Astrocyte (in vitro differentiated cells and primary cell): ENCODE measurements around the gene CRIM1. TPM values are rescaled to one million over a fixed set of nuclear protein-coding genes. Genes with fewer than 3 reads are reported as not detected.

Experiments used
- DNase-seq: peaks from one replicate; pipeline ENCODE4 v3.0.0-alpha.2; 2010; ENCODE audit warnings: low read depth
- FAIRE-seq: peaks from 2 replicates; lab custom pipeline; 2011; peaks lifted over from hg19 to GRCh38; lab: Jason Lieb, UNC
- H2AFZ ChIP-seq: 2 replicates; pipeline ENCODE4 v1.6.0; 2012; ENCODE audit warnings: low read depth, low read length, inconsistent platforms
- H3K27ac ChIP-seq: 2 replicates; pipeline ENCODE4 v1.5.1; 2011; ENCODE audit warnings: low read depth, low read length, inconsistent platforms
- H3K27me3 ChIP-seq: 2 replicates; pipeline ENCODE4 v1.6.0; 2011; ENCODE audit warnings: low read length, inconsistent platforms; ENCODE audit not compliant: insufficient read depth
- H3K36me3 ChIP-seq: 2 replicates; pipeline ENCODE4 v1.5.1; 2011; ENCODE audit warnings: low read length, inconsistent platforms; ENCODE audit not compliant: insufficient read depth
- H3K4me1 ChIP-seq: 2 replicates; pipeline ENCODE4 v1.5.1; 2011; ENCODE audit warnings: low read length, inconsistent platforms; ENCODE audit not compliant: insufficient read depth
- H3K4me2 ChIP-seq: 2 replicates; pipeline ENCODE4 v1.6.0; 2012; ENCODE audit warnings: low read length, inconsistent platforms
- H3K4me3 ChIP-seq: 2 replicates; pipeline ENCODE4 v1.5.1; 2011; ENCODE audit warnings: low read depth, mild to moderate bottlenecking, low read length, inconsistent platforms; ENCODE audit not compliant: insufficient read depth
- H3K79me2 ChIP-seq: 2 replicates; pipeline ENCODE4 v1.6.0; 2012; ENCODE audit warnings: mild to moderate bottlenecking, low read length, inconsistent platforms; ENCODE audit not compliant: insufficient read depth
- H3K9ac ChIP-seq: 2 replicates; pipeline ENCODE4 v1.6.0; 2012; ENCODE audit warnings: mild to moderate bottlenecking, low read length, inconsistent platforms
- H3K9me3 ChIP-seq: 2 replicates; pipeline ENCODE4 v1.5.1; 2012; ENCODE audit warnings: low read depth, mild to moderate bottlenecking, low read length, inconsistent platforms; ENCODE audit not compliant: insufficient read depth
- H4K20me1 ChIP-seq: 2 replicates; pipeline ENCODE4 v1.6.0; 2012; ENCODE audit warnings: low read length, inconsistent platforms; ENCODE audit not compliant: insufficient read depth
- H3K27ac Mint-ChIP-seq: one replicate; pipeline ENCODE4 v1.8.0; 2021; ENCODE audit warnings: mild to moderate bottlenecking, mixed read lengths; ENCODE audit not compliant: unreplicated experiment
- H3K27me3 Mint-ChIP-seq: one replicate; pipeline ENCODE4 v1.8.0; 2021; ENCODE audit warnings: low read depth, mixed read lengths; ENCODE audit not compliant: unreplicated experiment
- H3K36me3 Mint-ChIP-seq: one replicate; pipeline ENCODE4 v1.8.0; 2021; ENCODE audit warnings: low read depth, mixed read lengths; ENCODE audit not compliant: unreplicated experiment
- H3K4me1 Mint-ChIP-seq: one replicate; pipeline ENCODE4 v1.8.0; 2021; ENCODE audit warnings: low read depth, mixed read lengths; ENCODE audit not compliant: unreplicated experiment
- H3K4me3 Mint-ChIP-seq: one replicate; pipeline ENCODE4 v1.8.0; 2021; ENCODE audit warnings: mild to moderate bottlenecking, moderate library complexity, mixed read lengths; ENCODE audit not compliant: unreplicated experiment
- H3K9me3 Mint-ChIP-seq: one replicate; pipeline ENCODE4 v1.8.0; 2021; ENCODE audit warnings: mild to moderate bottlenecking, mixed read lengths; ENCODE audit not compliant: unreplicated experiment
- CTCF ChIP-seq: IDR thresholded peaks from 2 replicates; pipeline ENCODE4 v1.5.1; 2011; ENCODE audit warnings: low read depth, mild to moderate bottlenecking, inconsistent platforms, low read length, moderate library complexity; ENCODE audit not compliant: insufficient read depth
- EZH2 ChIP-seq: IDR thresholded peaks from 2 replicates; pipeline ENCODE4 v1.6.1; 2012; ENCODE audit warnings: mild to moderate bottlenecking, low read length, inconsistent platforms; ENCODE audit not compliant: insufficient read depth
- total RNA-seq: library from RNA; stranded (reverse); gene quantifications from 2 replicates; pipeline ENCODE4 v1.2.1, GENCODE V29; 2021

Gene CRIM1
- total RNA-seq, 1 donor from 2014 or later: 180 TPM

- DNase-seq (no peak), FAIRE-seq (no peak)
- Mint-ChIP-seq H3K27me3 (no peaks in the 10 kb centered on the region), H3K36me3 (peaks cover 4% of the 10 kb centered on the region), H3K4me1 (peaks cover 65% of the 10 kb centered on the region), H3K27ac (no peak overlapping the region), H3K4me3 (no peak overlapping the region), H3K9me3 (peaks cover 2% of the 10 kb centered on the region)
- H3K4me1 ChIP-seq: peaks cover 51% of the 10 kb centered on the region
- no peak overlapping the region for H3K4me3 ChIP-seq
- peak overlapping the region; percentile 78 for H3K27ac ChIP-seq
- H2AFZ ChIP-seq: no peak overlapping the region
- H3K9me3 ChIP-seq: no peaks in the 10 kb centered on the region
- TF ChIP-seq CTCF (no peak), EZH2 (no peak)
- H3K27me3 ChIP-seq: no peaks in the 10 kb centered on the region
- H3K4me2 ChIP-seq: no peak overlapping the region
- H3K9ac ChIP-seq: no peak overlapping the region
- peaks cover 65% of the 10 kb centered on the region for H3K79me2 ChIP-seq
- H4K20me1 ChIP-seq: no peaks in the 10 kb centered on the region
- peaks cover 5% of the 10 kb centered on the region for H3K36me3 ChIP-seq
Observed at GRCh38 chr2:36490749-36491148, 135.2 kb downstream of the CRIM1 start.

DNA sequence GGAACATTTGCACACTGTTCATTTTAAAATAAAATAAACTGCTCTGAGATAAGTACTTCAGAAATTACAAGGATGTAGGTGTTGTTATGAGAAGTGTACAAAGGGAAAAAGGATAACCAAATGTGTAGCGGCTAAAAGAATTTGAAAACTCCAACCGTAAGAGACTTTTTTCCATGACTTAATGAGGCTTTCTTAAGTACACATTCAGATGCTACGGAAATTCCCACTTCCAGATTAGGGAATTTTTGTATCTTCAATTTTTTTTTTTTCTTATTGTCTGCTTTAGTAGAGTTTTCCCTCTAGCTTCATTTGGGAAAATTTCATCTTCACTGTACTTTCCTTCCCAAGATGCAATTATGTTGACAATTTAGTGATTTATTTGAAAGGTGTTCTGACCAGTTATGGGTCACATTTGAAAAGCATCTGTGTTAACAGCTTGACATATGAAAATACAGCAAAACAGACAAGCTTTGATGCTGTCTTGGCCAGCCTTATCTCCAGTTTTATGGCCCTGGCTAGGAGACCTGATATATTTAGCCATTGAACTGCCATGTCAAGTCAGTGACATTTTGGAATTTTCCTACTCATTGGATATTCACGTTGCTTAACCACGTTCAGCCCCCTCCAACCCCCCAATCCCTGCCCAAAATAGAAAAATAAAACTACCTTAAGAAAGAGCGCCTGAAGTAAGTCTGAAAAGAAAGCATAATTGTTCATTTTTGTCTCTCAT, 136.8 kb downstream of the CRIM1 start:
- H3K4me3 ChIP-seq: no peak overlapping the region
- H3K36me3 ChIP-seq: peaks cover 9% of the 10 kb centered on the region
- peaks cover 2% of the 10 kb centered on the region for H3K9me3 Mint-ChIP-seq
- H3K27me3 ChIP-seq: no peaks in the 10 kb centered on the region
- H3K4me1 Mint-ChIP-seq: peaks cover 54% of the 10 kb centered on the region
- peak overlapping the region; percentile 42 for H3K9ac ChIP-seq
- H3K27ac ChIP-seq: peak overlapping the region; percentile 64
- H3K4me3 Mint-ChIP-seq: no peak overlapping the region
- H3K9me3 ChIP-seq: no peaks in the 10 kb centered on the region
- H3K4me1 ChIP-seq: peaks cover 35% of the 10 kb centered on the region
- no peak overlapping the region for H3K4me2 ChIP-seq
- FAIRE-seq: no peak
- peaks cover 76% of the 10 kb centered on the region for H3K79me2 ChIP-seq
- peaks cover 4% of the 10 kb centered on the region for H3K36me3 Mint-ChIP-seq
- H3K27me3 Mint-ChIP-seq: no peaks in the 10 kb centered on the region
- H4K20me1 ChIP-seq: no peaks in the 10 kb centered on the region
- no peak overlapping the region for H3K27ac Mint-ChIP-seq
- peak; percentile 93 for DNase-seq
- H2AFZ ChIP-seq: no peak overlapping the region
- no peak for TF ChIP-seq EZH2
- no peak for TF ChIP-seq CTCF

DNA sequence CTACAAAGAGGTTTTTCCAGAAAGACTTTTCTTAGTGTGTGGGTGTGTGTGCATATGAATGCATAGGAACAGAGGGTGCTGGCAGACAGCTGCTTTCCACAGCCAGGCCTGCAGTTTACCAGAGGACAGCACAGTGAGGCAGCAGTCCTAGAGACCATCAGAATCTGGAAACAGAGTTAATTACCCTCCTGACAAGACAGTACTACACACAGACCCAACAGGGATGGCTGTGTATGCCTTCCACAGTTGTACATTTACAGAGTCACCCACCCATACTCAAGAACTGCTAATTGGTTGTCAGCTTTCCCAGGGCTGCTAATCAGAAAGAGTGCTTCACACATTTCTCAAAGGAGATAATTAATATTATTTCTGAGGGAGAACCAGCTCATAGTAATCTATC, 137.7 kb downstream of the CRIM1 start:
- peaks cover 27% of the 10 kb centered on the region for H3K4me1 ChIP-seq
- Mint-ChIP-seq H3K36me3 (peaks cover 4% of the 10 kb centered on the region), H3K4me3 (no peak overlapping the region), H3K27me3 (no peaks in the 10 kb centered on the region), H3K4me1 (peaks cover 47% of the 10 kb centered on the region), H3K9me3 (peaks cover 2% of the 10 kb centered on the region), H3K27ac (peak overlapping the region; percentile 63)
- no peak overlapping the region for H3K4me2 ChIP-seq
- FAIRE-seq (no peak), DNase-seq (no peak)
- H2AFZ ChIP-seq: no peak overlapping the region
- peaks cover 9% of the 10 kb centered on the region for H3K36me3 ChIP-seq
- peaks cover 71% of the 10 kb centered on the region for H3K79me2 ChIP-seq
- H3K4me3 ChIP-seq: no peak overlapping the region
- peak overlapping the region; percentile 64 for H3K27ac ChIP-seq
- peak overlapping the region; percentile 11 for H3K9ac ChIP-seq
- no peaks in the 10 kb centered on the region for H3K9me3 ChIP-seq
- TF ChIP-seq EZH2 (no peak), CTCF (no peak)
- H3K27me3 ChIP-seq: no peaks in the 10 kb centered on the region
- H4K20me1 ChIP-seq: no peaks in the 10 kb centered on the region
